Neural cell (in vitro differentiated cells): ENCODE data around the gene ZNF384. TPM values are rescaled to one million over a fixed set of nuclear protein-coding genes. Genes with fewer than 3 reads are reported as not detected.

ENCODE experiments used
- H2AFZ ChIP-seq: fragments of 200-600, 300-800 bp; sonication (generic), shearing (Covaris generic); 2 replicates; pipeline ENCODE4 v1.6.0; 2014; ENCODE audit warnings: low read depth, mild to moderate bottlenecking, antibody characterized with exemption, low read length, moderate library complexity
- H3F3A ChIP-seq: fragments of 200-600 bp; shearing (Covaris generic); 2 replicates; pipeline ENCODE4 v1.6.1; 2016; ENCODE audit warnings: mild to moderate bottlenecking, moderate library complexity, mixed read lengths, antibody characterized with exemption, low read length; ENCODE audit not compliant: insufficient read depth, poor library complexity, severe bottlenecking
- H3K27ac ChIP-seq: fragments of 200-600, 300-800 bp; sonication (generic), shearing (Covaris generic); 2 replicates; pipeline ENCODE4 v1.5.1; 2014; ENCODE audit warnings: mild to moderate bottlenecking, low read length, moderate library complexity
- H3K27me3 ChIP-seq: fragments of 300-800, 200-600 bp; sonication (generic), shearing (Covaris generic); 2 replicates; pipeline ENCODE4 v1.6.0; 2014; ENCODE audit warnings: mild to moderate bottlenecking, low read depth, low read length, moderate library complexity; ENCODE audit not compliant: insufficient read depth
- H3K36me3 ChIP-seq: fragments of 300-800, 200-600 bp; sonication (generic), shearing (Covaris generic); 2 replicates; pipeline ENCODE4 v1.5.1; 2014; ENCODE audit warnings: mild to moderate bottlenecking, antibody characterized with exemption, low read length, moderate library complexity; ENCODE audit not compliant: insufficient read depth
- H3K4me2 ChIP-seq: fragments of 300-800, 200-600 bp; sonication (generic), shearing (Covaris generic); 2 replicates; pipeline ENCODE4 v1.6.0; 2014; ENCODE audit warnings: mild to moderate bottlenecking, low read length
- H3K4me3 ChIP-seq: fragments of 300-800, 200-600 bp; sonication (generic), shearing (Covaris generic); 2 replicates; pipeline ENCODE4 v1.5.1; 2014; ENCODE audit warnings: mild to moderate bottlenecking, low read length, moderate library complexity
- H3K79me2 ChIP-seq: fragments of 200-600 bp; shearing (Covaris generic); replicated peaks from 2 replicates; pipeline ENCODE4 v1.6.0; 2014; ENCODE audit warnings: mild to moderate bottlenecking, low read length, moderate library complexity; ENCODE audit not compliant: insufficient read depth
- H3K9ac ChIP-seq: fragments of 300-800, 200-600 bp; sonication (generic), shearing (Covaris generic); 2 replicates; pipeline ENCODE4 v1.6.1; 2016; ENCODE audit warnings: mild to moderate bottlenecking, low read length, mixed read lengths
- H3K9me2 ChIP-seq: fragments of 200-600 bp; shearing (Covaris generic); 2 replicates; pipeline ENCODE4 v1.6.1; 2016; ENCODE audit warnings: mild to moderate bottlenecking, low read length, mixed read lengths; ENCODE audit not compliant: insufficient read depth
- H3K9me3 ChIP-seq: fragments of 200-600, 300-800 bp; sonication (generic), shearing (Covaris generic); 2 replicates; pipeline ENCODE4 v1.6.1; 2016; ENCODE audit warnings: mild to moderate bottlenecking, mixed run types, low read length, moderate library complexity, mixed read lengths
- H4K20me1 ChIP-seq: fragments of 200-600 bp; shearing (Covaris generic); 2 replicates; pipeline ENCODE4 v1.6.1; 2016; ENCODE audit warnings: mild to moderate bottlenecking, mixed run types; ENCODE audit not compliant: insufficient read depth
- CTCF ChIP-seq: fragments of 450-650 bp; IDR thresholded peaks from 2 replicates; pipeline ENCODE4 v1.5.1; 2014; ENCODE audit warnings: antibody characterized with exemption, mild to moderate bottlenecking, moderate library complexity; ENCODE audit not compliant: poor library complexity, severe bottlenecking
- EZH2 ChIP-seq: fragments of 200-600, 300-800 bp; shearing (Covaris generic), sonication (generic); IDR thresholded peaks from 2 replicates; pipeline ENCODE4 v1.6.1; 2014; ENCODE audit warnings: antibody characterized with exemption, low read length, borderline replicate concordance, mild to moderate bottlenecking; ENCODE audit not compliant: insufficient read depth, poor library complexity, severe bottlenecking
- MXI1 ChIP-seq: fragments of 450-650 bp; conservative IDR thresholded peaks from 2 replicates; pipeline ENCODE4 v1.6.1; 2014; ENCODE audit warnings: antibody characterized with exemption, mild to moderate bottlenecking; ENCODE audit not compliant: poor library complexity, severe bottlenecking
- POLR2AphosphoS5 ChIP-seq: IDR thresholded peaks from 2 replicates; pipeline ENCODE4 v1.6.1; 2012
- RAD21 ChIP-seq: fragments of 450-650 bp; conservative IDR thresholded peaks from 2 replicates; pipeline ENCODE4 v1.6.1; 2014; ENCODE audit warnings: antibody characterized with exemption, mild to moderate bottlenecking, moderate library complexity
- SMC3 ChIP-seq: fragments of 450-650 bp; conservative IDR thresholded peaks from 2 replicates; pipeline ENCODE4 v1.6.1; 2014; ENCODE audit warnings: antibody characterized with exemption, mild to moderate bottlenecking, moderate library complexity; ENCODE audit not compliant: poor library complexity
- TAF1 ChIP-seq: IDR thresholded peaks from 2 replicates; pipeline ENCODE4 v1.6.1; 2012; ENCODE audit warnings: low read depth
- polyA plus RNA-seq: library from polyadenylated mRNA; depleted of rRNA; stranded (reverse); fragments of >200 nt; gene quantifications from 2 replicates; pipeline ENCODE4 v1.2.3, GENCODE V29; 2014
- TF ChIP-seq, protein P1 (sequence below): IDR thresholded peaks from 2 replicates; pipeline ENCODE4 v1.6.1; 2012; ENCODE audit warnings: borderline replicate concordance

ZNF384 gene
- polyA plus RNA-seq, 1 donor from 2014 or later = 25.8 TPM

DNA sequence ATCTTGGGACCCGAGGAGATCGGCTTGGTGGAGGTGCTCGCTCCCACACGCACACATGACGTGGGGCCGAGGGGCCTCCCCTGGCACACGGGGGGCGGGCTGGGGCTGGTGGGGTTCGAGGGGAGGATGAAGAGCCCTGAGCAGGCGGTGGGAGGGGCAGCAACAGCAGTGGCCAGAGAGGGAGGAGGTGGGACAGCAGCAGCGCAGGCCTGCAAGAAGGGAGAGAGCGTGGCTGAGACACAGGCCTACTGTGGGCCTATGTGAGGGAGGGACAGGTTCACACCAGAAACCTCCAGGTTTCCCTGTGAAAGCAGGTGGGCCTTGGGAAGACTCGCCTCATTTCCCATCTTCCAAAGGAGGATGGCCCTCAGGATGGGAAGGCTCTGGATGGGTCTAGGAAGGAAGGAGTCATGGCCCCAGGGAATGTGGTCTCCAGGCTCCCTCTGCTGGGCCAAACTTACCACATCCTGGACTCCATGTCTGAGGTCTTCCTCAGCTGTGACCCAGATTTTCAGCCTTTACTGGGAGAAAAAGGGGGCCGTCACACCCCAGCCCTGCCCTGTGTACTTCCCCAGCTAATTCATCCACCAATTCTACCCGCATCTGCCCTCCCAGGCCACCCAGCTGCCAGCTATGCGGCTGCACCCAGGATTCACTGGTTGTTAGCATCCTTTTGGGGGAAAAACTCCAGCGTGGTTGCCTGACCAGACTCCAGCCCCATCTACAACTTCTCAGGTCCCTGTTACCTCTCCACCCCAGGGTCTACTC, 8.6 kb upstream of the ZNF384 start:
- Histone ChIP-seq H3K27me3 (no peaks in the 10 kb centered on the region), H3K36me3 (no peaks in the 10 kb centered on the region), H2AFZ (no peak overlapping the region), H3K9me3 (no peaks in the 10 kb centered on the region), H3K4me3 (peak overlapping the region; percentile 97), H3K79me2 (peaks cover 8% of the 10 kb centered on the region), H4K20me1 (no peaks in the 10 kb centered on the region), H3K9me2 (no peaks in the 10 kb centered on the region), H3K9ac (no peak overlapping the region), H3K27ac (no peak overlapping the region), H3F3A (no peaks in the 10 kb centered on the region), H3K4me2 (no peak overlapping the region)
- TF ChIP-seq EZH2 (no peak), RAD21 (peak; percentile 35), TAF1 (no peak)

DNA sequence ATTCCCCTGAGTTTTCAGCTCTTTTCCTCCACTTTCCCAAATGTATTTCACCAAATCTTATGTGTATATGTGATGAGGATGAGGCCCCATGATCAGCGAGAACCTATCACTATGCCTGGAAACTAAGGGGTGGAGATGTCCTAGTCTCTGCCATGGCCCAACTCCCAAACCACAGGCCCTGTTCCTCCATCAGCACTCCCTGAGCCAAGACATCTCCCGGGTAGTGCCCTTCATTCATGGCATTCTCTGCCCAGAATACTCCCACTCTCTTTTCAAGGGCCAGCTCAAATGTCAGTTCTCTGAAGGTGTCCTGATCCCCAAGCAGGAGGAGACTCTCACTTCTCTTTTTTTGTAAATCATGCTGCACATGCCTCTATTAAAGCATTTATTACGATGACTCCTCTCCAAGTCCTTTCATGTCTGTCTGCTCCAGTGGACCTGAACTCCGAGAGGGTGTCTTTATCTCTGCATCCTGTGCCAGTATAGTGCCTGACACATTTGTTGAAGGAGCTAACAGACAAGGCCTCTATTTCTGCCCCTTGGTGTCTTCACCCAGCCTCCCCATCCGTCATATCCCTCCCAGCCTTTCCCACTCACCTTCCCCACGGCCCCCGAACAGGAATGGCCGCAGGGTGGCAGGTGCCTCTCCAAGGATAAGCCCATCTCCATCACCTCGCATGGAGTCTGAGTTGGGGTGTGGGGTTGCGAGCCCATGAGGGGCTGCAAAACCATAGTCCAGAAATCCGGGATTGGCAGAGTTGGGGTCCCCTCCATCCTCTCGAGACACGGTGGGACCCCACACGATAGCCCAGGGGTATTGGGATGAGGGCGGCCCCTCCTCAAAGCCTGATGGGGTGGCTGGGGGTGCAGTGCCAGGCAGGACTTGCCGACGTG, 7.8 kb upstream of the ZNF384 start:
- Histone ChIP-seq H3F3A (no peaks in the 10 kb centered on the region), H3K4me2 (no peak overlapping the region), H3K27me3 (no peaks in the 10 kb centered on the region), H3K4me3 (no peak overlapping the region), H3K9me3 (no peaks in the 10 kb centered on the region), H2AFZ (no peak overlapping the region), H3K27ac (no peak overlapping the region), H3K79me2 (peaks cover 8% of the 10 kb centered on the region), H3K9ac (no peak overlapping the region), H3K9me2 (no peaks in the 10 kb centered on the region), H3K36me3 (no peaks in the 10 kb centered on the region), H4K20me1 (no peaks in the 10 kb centered on the region)
- TF ChIP-seq, protein P1, sequence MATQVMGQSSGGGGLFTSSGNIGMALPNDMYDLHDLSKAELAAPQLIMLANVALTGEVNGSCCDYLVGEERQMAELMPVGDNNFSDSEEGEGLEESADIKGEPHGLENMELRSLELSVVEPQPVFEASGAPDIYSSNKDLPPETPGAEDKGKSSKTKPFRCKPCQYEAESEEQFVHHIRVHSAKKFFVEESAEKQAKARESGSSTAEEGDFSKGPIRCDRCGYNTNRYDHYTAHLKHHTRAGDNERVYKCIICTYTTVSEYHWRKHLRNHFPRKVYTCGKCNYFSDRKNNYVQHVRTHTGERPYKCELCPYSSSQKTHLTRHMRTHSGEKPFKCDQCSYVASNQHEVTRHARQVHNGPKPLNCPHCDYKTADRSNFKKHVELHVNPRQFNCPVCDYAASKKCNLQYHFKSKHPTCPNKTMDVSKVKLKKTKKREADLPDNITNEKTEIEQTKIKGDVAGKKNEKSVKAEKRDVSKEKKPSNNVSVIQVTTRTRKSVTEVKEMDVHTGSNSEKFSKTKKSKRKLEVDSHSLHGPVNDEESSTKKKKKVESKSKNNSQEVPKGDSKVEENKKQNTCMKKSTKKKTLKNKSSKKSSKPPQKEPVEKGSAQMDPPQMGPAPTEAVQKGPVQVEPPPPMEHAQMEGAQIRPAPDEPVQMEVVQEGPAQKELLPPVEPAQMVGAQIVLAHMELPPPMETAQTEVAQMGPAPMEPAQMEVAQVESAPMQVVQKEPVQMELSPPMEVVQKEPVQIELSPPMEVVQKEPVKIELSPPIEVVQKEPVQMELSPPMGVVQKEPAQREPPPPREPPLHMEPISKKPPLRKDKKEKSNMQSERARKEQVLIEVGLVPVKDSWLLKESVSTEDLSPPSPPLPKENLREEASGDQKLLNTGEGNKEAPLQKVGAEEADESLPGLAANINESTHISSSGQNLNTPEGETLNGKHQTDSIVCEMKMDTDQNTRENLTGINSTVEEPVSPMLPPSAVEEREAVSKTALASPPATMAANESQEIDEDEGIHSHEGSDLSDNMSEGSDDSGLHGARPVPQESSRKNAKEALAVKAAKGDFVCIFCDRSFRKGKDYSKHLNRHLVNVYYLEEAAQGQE = no peak
- TF ChIP-seq POLR2AphosphoS5 (no peak), SMC3 (no peak), TAF1 (no peak), CTCF (no peak), MXI1 (no peak)
